Hematopoietic multipotent progenitor cell (in vitro differentiated cells): ENCODE results near the gene APH1B. TPM values are rescaled to one million over a fixed set of nuclear protein-coding genes. Genes with fewer than 3 reads are reported as not detected.
"Not testable (repeated sequence)": the region's sequence is repeated elsewhere in the genome, so short reads cannot be mapped to it uniquely, and the experiment has no call there.

Experiments used
- DNase-seq, 3 donors: peaks; one replicate each; pipeline ENCODE4 v3.0.0-alpha.2; 2011 to 2015; ENCODE audit warnings: low read depth in 2 of 3, low spot score in 2 of 3
- total RNA-seq: library from RNA; depleted of rRNA; stranded (reverse); fragments of >200 nt; gene quantifications from one replicate; pipeline ENCODE4 v1.2.3, GENCODE V29; 2012

APH1B gene
- total RNA-seq, 1 donor, result 20.5 TPM

DNA sequence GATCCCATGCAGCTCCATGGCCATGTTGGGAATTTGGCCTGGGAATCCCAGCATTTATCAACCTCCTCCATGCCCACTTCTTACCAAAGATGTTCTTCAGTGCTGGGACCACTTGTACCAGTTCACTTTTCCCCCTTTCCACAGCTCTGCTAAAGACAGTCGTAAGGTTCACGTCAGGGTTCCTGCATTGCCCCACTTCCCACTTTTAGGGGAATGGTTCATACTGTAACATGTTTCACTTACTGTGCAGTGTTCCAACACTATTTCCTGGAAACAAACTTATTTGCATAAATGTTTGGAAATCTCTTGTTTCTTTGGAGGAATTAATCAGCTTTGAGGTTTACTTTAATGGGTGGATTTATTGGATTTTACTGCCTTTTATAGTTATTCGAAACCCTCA lies 17.0 kb downstream of the APH1B start:
- DNase-seq, result no peak

DNA sequence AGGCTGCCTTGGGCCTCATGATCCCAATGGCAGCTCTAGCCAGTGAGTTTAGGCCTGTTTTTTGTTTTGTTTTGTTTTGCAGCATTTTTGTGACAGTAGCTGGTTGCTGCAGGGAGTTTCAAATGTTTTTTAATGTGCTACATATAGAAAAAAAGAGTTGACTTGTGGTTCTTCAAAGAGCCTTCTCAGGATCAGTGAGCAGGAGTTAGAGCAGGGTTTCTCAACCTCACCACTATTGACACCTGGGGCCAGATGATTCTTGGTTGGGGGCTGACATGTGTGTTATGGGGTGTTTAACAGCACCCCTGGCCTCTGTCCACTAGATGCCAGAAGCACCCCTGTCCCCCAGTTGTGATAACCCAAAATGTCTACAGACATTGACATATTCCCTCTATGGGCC lies 17.9 kb downstream of the APH1B start:
- DNase-seq, result no peak

- no peak for DNase-seq
Observed at GRCh38 chr15:63296195-63296594, 18.8 kb downstream of the APH1B start.

DNA sequence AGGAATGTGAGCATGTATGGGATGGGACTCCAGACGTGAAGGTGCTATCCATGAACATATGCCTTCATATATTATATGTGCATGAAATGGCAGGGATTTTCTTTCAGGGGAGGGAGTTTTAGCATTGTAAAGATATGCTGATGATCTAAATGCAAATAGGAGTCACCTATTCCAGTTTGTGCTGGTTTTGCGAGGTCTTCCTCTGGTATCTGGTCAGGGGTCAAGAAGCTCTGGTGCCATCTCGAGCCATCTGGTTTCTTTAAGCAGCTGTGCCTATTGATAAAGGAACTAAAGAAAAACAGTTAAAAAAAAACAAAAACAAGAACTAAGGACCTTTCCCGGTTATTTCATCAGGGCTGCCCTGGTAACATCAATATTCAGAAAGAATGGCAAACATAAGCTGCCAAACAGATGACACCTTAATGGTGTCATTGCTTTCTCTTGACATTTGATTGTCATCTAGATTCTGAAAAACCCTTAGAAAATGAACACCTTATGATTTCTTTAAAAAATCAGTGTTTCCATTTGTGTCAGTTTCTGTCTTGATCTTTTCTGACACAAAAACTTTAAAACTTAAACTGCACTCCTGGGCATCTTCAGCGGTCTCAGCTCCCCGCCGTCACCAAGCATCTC lies 22.7 kb downstream of the APH1B start:
- no peak for DNase-seq

DNA sequence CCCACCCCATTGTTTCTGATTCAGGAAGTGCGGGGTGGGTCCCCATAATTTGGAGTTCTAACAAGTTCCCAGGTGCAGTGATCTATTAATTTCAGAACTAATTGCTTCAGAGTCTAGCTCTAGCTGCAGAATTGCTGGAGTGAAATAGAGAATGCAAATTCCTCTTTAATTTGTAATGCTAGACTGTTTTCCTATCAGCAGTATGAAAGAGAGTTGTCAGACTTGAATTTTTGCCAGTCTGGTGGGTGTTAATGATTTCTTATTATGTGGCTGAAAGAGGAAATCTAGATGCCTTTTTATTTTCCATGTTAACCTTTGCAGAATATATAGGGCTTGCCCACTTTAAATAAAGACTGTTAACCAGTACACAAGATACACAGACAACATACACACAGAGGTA lies 23.7 kb downstream of the APH1B start:
- DNase-seq, result no peak

DNA sequence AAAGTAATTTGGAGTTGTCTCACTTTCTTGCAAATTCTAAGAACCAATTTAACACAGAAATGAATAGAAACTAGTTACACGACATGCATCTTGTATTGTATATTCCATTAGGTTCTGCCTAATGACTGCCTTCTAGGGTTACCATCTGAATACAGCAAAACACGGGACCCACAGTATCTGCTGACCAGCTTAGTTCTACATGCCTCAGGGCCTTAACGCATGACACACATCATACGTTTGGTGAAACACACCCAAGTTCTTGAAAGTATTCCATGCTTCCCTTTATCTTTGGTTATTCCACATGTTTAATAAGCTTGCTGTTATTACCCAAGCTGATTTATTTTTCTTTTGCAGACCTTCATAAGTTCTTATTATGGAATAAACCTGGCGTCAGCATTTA lies 27.9 kb downstream of the APH1B start:
- no peak for DNase-seq

DNA sequence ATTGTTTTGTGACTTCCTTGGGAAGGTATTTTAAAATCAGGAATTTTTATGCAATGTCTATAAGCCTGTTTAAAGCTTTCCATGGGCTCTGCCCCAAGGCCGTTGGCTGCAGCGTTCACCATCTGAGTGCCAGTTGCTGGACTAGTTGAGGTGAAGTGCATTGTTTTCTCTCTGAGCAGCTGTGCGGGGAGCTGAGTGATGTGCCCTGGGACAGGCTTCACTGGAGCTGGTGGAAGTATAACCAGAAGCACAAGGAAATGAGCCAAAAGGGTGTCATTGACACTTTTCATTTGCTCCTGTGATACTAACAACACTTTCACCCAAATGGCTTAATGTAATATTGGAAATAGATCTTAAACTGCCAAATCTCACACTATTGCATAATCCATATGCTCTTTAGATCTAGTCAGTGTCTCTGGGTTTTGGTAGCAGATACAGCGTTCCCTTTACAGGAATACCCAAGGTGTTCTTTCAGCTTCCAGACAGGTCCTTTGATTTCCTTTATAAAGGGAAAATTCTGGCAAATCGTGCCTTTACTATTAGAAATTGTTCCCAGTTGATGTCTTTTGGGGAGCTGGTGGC lies 29.2 kb downstream of the APH1B start:
- DNase-seq, result no peak

DNA sequence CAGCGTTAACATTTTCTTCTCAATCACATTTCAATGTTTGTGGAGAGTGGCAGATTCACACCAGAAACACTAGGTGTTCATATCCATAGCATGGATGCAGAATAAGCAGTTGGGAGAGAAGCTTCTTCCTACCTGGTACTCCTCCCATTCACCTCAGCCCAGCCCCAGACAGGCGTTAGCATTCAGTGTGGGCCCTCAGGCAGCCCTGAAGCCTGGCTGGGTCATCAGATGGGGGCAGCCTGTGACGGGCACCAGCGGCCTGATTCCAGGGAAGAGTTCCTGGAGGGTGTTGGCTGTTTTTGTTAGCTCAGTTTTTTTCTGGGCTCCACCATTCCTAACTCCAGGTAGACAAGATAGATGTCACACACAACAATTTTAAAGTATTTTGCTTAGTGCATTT lies 31.1 kb downstream of the APH1B start:
- no peak for DNase-seq

GRCh38 chr15:63308947-63309346 lies 31.5 kb downstream of the APH1B start:
- DNase-seq, result no peak

GRCh38 chr15:63310646-63311045 lies 33.2 kb downstream of the APH1B start:
- DNase-seq, result no peak

DNA sequence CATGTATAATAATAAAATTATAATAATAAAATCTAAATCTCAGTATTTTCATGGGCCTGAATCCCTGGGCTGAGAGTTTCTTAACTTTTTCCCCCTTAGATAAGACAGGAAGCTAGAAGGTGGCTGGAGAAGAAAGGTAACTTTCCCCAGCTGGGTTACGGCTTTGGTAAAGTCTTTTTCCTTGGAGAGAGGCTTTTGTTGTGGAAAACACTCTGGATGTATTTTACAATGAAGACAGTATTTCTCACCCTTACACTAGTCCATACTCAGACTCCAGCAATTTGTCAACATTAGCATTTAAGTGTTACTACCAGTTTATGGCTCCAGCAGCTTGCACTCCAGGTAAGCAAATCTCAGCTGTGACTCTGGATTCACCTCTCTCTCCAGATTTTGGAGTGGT lies 34.9 kb downstream of the APH1B start:
- DNase-seq, result no peak

- no peak for DNase-seq
Observed at GRCh38 chr15:63313825-63314224, 36.4 kb downstream of the APH1B start.

GRCh38 chr15:63314409-63314808 lies 37.0 kb downstream of the APH1B start:
- no peak for DNase-seq

GRCh38 chr15:63318344-63318743 lies 40.9 kb downstream of the APH1B start:
- no peak for DNase-seq

GRCh38 chr15:63319065-63319464 lies 41.7 kb downstream of the APH1B start:
- no peak for DNase-seq

GRCh38 chr15:63320446-63320845 lies 43.0 kb downstream of the APH1B start:
- not testable (repeated sequence) for DNase-seq

DNA sequence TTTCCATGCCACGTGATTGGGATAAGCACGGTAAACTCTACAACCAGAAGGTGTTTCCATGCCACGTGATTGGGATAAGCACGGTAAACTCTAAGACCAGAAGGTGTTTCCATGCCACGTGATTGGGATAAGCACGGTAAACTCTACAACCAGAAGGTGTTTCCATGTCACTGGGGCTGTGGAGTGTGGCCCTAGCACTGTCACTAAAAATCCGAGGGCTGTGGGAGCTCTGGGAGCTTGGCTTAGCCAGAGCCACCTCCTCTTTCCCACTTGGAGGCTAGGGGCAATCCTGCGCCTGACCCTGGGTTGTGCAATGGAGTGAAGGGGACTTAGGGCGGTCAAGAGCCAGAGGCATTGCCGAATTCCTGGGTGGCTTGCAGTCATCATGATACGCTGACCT lies 43.6 kb downstream of the APH1B start:
- DNase-seq, result not testable (repeated sequence)

GRCh38 chr15:63321462-63321861 lies 44.1 kb downstream of the APH1B start:
- DNase-seq, result no peak

- no peak for DNase-seq
Observed at GRCh38 chr15:63322541-63322940, 45.1 kb downstream of the APH1B start.

DNA sequence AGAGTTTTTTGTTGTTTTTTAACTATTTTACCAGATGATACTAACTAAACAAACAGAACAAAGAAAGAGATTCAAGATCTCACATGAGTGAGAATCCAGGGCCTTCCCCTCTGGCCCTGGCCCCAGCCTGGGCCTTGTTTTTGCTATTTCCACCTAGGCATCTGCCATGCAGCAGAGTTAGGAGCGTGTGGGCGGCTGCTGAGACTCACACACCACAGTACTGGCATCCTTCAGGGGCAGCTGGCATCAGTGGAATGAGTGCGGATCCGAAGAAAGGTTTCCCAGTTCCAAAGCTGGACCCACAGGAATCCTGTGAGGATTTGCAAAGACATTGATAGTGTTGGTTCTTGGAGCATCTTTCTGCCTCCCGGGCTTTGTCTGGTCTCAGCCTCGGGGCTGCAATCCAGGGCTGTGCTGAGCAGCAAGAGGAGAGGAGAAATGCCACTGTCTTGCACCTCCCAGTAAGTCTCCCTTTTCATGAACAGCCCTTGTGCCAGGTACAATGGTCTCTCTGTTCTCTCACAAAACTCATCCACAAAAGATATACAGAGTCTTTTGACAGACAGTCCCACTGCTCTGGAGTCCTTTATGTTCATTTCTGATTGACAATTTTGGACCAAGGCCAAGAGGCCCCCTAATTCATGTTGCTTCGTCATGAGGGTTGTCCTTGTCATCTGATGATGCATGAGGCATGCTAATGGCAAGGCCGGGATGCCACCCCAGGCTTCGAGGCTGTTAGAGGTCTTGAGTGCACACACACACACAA lies 46.6 kb downstream of the APH1B start:
- DNase-seq, result no peak

DNA sequence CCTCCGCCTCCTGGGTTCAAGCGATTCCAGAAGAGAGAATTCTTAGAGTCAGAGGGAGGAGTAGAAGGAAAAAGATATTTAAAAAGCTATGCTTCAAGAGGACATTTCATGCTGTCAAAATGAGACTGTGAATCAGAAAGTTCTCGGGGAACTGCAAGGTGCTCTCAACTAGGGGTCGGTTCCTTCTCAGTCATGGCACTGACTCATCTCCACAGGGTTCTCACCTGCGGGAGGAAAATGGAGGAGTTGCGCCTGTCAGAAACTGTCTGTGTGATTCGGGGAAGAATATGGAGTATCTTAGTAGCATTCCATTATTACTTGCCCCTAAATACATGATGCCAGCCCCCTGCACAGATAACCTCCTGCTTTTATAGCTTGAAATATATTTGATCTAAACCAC lies 47.4 kb downstream of the APH1B start:
- DNase-seq, result no peak
